Ovary (tissue), 3 donors: Measurements from ENCODE around the gene CACNA2D4.

ENCODE experiments used
- CTCF ChIP-seq, 3 donors: fragments of 450-650 bp in 2 of 3; fragments of 200-600 bp in 1 of 3; IDR thresholded peaks; one replicate each; pipeline versions ENCODE4 v1.5.1 to v1.8.0; 2016 to 2022; ENCODE audit warnings: antibody characterized with exemption in 3 of 3, mild to moderate bottlenecking in 1 of 3
- EP300 ChIP-seq: sonication (generic); formaldehyde crosslinking; IDR thresholded peaks from one replicate; pipeline ENCODE4 v1.6.1; 2017; ENCODE audit warnings: antibody characterized with exemption
- POLR2A ChIP-seq: fragments of 450-650 bp; IDR thresholded peaks from one replicate; pipeline ENCODE4 v1.6.1; 2017; ENCODE audit warnings: antibody characterized with exemption, mild to moderate bottlenecking, moderate library complexity
- donor health status: DM: no; HTN: no; CAD: no.

GRCh38 chr12:1826867-1827705, 91.4 kb downstream of the CACNA2D4 start:
- TF ChIP-seq POLR2A, result no peak
- TF ChIP-seq CTCF (IDR thresholded peaks at IDR 0.05), result no peak
- TF ChIP-seq EP300, result no peak
